Activated CD4-positive, alpha-beta T cell treated with anti-CD3 and anti-CD28 coated beads, Interleukin-2, Interleukin-4, amounts not matched to agents 100 ng/mL and 50 ng/mL, durations not matched to agents 16 hours and 8 hours (primary cell): ENCODE results near the gene PHLPP1.
A peak's percentile ranks its signal among the peaks of the same experiment; 100 is the strongest.

Experiments used
- DNase-seq: peaks from one replicate; pipeline ENCODE4 v3.0.0-alpha.2; 2020; ENCODE audit warnings: low spot score

The PHLPP1 gene

DNA sequence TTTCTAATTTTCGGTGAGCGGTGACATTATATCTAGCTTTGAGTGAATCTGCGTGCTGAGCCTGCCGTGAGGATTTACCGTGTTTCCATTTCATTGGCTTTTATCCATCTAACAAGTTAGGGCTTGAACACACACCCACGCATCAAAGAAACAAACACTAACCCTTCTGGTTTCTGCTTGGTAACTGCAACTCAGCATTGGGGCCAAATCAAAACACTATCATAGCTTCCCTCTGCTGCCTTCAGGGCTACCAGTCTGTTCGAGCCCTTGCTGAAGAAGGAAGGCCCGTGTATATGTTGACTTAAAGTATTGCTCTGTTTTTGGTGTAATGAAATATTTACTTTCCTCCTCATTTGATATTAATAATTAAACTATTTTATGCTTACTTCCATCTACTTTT lies 227.2 kb downstream of the PHLPP1 start:
- no peak for DNase-seq

DNA sequence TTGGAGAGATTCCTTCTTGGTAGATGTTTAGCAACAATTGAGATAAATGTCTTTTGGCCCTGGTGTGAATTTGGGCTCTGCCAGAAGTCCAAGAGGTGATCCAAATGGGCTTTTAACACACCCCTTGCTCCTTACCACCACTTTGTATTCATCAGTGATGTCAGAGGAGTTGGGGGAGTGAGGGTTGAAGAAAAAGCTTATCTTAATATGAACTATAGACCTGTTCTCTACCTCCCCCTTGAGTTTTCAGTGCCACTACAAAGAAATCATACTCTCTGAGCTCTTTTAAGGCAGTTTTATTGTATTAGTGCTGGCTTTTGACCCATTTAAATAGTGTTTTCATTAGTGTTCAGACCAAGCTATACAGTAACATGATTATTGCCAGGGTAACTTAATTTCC lies 229.1 kb downstream of the PHLPP1 start:
- DNase-seq: no peak

DNA sequence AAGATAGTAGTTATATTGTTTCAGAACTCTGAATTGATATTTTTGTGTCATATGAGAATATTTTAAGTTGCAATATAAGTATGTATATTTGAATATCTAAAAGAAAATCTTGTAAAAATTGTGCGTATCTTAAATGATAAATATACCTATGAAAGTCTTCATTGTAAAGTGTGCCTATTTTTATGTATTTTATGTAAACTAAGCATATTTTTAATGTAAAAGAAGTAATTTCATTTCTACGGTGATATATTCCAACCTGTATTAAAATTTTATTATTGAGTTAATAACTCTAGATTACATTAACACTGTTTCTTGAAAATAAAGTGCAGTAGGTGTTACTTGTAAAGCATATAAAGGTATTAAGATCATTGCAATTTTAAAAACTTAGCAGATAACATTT lies 233.4 kb downstream of the PHLPP1 start:
- DNase-seq: no peak

DNA sequence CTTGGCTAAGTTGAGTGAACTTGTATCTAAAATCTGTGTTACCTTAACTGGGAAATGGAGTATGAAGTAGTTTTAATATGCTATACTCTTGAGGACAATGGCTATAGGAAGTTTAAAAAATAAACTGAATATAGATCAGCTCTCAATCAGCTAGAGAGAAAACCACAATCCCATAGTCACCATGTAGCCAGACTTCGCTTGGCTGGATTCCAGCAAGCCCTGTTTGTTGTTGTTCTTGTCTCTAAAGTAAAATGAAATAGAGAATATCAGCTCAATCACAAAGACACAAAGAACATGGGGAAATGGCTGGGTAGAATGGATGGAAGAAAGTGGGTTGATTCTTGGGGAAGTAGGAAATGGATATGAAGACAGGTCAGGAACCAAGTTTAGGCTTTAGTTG lies 234.9 kb downstream of the PHLPP1 start:
- DNase-seq: no peak

DNA sequence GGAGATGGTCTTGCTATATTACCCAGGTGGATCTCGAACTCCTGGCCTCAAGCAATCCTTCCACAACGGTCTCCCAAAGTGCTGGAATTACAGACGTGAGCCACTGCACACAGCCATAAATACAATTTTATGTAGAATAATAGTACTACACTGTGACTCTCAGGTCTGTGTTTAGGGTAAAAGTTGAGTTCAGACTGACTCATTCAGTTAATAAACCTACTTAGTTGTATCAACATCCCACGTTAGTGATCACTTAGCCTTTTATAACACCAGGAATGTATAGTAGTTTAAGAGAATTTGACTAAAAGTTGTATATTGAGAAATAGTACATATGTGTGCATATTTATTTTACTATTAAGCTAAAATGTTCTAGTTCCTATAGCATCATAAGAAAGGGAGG lies 237.5 kb downstream of the PHLPP1 start:
- no peak for DNase-seq

DNA sequence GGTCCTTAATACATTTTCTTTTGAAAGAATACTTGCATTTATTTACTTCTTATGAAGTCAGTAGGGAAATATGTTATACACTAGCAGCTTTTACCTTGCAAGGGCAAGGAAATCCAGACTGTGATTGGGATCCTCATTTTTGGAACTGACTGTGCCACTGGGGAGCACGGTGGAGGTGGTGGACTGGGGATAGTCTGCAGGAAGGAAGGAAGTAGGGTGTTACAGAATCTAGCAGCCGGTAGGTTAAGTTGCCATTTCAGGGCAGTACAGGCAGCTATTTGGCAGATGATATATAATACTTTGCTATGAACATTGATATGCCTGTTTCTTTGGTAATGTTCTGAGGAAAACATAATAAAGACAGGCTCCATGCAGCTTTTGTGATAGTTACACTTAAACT lies 238.3 kb downstream of the PHLPP1 start:
- no peak for DNase-seq

DNA sequence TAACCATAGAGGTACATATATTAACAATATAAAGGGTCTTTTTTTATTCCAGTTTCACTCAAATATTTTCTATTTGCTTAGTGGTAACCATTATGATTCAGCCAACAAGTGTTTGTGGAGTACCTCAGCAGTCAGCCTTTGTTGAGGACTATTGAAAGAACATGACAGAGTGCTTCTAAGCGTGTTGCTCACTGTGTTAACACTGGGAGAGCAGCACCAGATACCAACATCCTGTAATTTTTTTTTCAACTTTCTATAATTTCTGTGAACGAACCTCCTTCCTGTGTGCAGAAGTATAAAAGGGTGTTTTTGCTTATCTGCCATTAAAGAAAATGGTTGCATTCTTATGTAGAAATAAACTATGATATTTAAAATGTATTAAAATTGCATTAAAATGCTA lies 239.0 kb downstream of the PHLPP1 start:
- DNase-seq: no peak

DNA sequence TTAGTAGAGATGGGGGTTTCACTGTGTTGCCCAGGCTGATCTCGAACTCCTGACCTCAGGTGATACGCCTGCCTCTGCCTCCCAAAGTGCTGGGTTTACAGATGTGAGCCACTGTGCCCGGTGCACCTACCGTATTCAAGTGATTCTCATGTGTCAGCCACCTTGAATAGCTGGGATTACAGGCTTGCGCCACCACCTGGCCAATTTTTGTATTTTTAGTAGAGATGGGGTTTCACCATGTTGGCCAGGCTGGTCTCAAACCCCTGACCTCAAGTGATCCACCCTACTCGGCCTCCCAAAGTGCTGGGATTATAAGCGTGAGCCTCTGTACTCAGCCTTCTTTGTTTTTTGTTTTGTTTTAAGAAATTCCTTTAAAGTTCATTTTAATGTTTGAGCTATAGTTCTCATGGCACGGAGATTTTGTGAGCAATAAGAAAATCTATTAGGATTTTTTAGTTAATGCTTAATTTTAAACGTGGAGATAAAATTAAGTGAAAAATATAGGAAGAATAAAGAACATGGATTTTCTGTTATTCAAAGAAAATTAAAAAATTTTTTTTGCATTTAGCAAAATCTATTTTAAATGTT lies 242.6 kb downstream of the PHLPP1 start:
- peak; percentile 60 for DNase-seq

DNA sequence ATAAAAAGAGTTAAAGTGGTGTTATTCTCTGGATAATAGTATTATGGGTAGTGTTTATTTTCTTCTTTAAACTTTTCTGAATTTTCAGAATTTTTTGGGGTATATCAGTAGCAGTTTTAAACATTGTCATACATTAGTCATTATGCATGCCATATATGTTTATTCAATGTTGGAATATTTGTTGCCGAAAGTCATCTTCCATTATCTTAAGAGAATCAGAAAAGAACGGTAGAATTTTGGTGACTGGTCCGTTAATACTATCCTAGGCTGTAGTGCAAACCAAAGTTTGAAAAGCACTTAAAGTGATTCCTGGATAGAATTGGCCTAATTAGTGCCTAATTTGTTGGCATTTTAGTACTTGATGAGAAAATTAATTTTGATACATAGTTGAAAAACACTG lies 244.1 kb downstream of the PHLPP1 start:
- no peak for DNase-seq

DNA sequence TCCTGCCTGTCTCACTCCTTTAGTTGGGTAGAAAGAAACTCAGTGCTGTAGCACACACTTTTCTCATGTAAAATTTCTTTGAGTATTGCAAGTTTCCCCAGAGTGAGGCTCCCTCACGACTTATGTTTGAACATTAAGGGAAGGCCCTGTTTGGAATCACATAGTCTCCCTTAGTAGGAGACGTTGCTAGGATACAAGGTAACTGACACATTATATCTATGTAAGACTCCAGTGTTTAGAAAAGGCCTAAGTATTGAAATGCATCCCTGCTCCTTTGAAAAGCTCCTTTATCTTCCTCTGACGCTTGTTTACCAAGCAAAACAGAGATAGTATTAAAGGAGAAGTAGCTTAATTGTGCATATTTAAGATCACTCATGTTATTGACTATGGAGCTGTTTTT lies 248.2 kb downstream of the PHLPP1 start:
- DNase-seq: no peak

DNA sequence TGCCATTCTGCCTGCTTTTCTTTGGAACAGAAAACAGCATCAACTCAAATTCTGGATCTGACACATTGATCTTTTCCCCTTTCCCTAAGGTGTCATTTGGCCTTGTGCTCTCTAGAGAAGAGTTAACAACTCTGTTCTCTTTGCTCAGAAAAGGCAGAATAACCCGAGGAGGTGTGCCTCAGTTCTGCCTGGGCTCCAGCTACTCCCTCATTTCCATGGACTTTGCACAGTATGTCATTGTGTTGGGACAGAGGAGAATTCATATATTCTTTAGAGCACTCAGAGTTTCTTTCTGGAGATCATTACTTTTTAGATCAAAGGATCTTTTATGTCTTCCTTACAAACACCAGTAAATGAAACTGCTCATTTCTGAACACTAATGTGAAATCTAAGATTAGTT lies 249.1 kb downstream of the PHLPP1 start:
- no peak for DNase-seq

DNA sequence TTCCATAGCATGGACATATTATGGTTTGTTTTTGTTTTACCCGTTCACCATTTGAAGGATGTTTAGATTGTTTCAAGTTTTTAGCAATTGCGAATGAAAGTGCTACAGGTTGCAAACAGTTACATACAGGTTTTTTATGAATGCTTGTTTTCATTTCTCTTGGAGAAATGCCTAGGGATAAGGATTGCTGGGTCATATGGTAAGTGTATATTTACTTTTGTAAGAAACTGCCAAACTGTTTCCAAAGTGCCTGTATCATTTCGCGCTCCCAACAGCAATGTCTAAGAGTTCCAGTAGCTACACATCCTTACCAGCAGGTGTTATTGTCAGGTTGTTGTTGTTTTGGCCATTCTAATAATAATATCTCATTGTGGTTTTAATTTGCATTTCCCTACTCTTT lies 251.7 kb downstream of the PHLPP1 start:
- DNase-seq: no peak

DNA sequence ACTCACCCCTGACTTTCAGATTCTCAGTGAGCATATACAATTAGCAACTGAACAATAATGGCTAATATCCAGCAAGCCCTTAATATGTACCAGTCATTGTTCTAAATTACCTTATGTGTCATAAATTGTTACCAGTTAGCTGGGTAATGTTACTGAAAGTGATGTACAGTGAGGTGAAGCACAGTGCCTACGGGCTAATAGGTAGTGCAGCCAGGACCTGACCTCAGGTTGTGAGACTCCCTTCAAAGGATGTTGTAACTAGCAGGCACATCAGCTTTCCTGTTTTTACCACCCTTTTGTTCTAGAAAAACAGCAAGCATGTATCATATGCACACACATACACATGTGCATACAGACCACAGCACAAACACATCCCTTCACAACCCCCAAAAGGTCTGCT lies 258.3 kb downstream of the PHLPP1 start:
- DNase-seq: no peak

DNA sequence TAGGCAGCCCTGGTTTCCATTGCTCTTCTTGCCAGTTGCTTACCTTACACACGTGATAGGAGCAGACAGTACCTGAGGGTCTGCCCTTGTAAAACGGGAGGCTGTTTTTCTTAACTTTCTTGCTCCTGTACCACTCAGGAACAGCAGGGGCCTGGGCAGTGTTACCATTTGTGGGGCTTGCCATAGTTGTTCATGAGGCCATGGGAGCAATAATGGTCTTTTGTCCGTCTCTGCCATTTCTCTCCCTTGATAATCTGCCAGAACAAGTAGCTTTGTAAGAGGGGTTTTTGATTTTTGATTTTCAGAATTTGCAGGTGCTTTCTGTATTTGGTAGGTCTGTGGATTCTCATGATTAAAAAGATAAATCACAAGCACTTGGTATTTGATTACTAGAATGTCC lies 259.0 kb downstream of the PHLPP1 start:
- no peak for DNase-seq

DNA sequence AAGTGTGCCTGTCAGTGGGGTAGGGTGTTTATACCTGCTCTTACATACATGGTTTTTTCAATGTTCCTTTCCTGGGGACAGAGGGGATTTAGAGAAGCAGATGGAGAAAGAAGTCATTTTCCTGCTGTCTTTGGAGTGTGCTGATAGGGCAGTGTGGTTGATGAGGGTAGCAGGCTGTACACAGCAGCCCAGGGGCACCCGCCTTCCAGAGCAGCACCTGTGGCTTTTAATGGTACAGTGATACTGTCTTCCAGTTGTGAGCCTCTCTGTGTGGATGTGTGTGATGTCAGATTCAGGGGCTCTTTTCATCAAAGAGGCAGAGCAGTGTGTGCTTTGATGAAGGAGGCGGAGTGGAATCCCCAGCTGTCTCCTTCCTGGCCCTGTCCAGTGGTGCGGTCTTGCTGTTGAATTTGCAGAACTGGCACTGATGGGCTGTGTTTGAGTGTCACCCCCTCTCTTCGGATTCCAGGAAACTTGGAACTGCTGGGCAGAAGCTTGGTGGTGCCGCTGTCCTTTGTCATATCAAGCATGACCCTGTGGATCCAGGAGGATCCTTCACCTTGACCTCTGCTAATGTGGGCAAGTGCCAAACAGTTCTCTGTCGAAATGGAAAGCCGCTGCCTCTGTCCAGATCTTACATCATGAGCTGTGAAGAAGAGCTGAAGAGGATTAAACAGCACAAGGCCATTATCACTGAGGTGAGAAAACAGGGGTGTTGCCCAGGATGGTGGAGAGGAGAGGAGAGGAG lies 259.8 kb downstream of the PHLPP1 start:
- no peak for DNase-seq

DNA sequence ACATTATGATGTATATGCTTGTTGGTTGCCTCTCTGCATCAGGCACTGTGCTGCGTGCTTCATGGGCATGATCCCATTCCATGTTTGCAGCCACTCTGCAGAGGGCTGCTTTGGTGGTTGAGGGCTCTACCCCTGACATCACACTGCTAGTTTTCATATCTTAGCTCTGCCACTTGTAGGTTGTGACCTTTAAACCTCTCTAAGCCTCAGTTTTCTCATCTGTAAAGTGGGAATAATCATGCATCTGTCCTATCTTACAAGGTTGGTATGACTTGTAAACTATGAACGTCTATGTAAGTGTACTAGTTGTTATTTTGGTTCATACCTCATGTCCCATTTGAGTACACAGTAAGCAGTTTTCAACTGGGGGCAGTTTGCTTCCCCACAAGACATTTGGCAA lies 260.4 kb downstream of the PHLPP1 start:
- no peak for DNase-seq

DNA sequence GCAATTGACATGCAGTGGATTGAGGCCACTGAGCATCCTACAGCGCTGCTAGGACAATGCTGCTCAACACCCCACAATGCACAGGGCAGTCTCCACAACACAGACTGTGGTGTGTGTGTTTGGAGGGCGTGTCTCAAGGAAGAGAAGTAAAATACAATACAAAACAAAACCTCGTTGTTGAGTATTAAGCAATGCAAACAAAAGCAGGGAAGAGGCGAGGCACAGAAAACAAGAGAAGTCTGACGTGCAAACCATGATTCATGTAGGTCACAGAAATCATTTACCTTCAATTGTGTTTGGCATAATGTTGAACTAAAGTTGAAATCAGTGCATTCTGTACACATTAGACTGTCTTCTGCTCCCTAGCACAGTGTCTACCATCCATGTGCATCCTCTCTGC lies 260.9 kb downstream of the PHLPP1 start:
- DNase-seq: no peak

DNA sequence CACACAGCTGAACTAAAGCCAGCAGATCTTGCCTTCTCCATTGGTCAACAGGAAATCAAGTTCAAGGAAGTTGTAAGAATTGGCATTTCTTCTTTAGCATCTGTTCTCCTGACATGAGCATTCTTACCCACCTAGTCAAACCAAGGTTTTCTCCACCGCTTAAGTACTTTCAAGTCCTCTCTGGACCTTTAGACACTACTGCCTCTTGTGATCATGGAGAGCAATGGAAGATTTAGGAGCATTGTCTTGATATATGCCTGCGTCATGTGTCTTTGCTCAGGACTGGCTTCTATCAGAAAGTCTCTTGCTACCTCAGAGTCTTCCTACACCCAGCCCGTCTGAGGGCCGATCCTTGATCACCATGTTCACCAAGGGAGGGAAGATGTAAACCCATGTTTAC lies 262.2 kb downstream of the PHLPP1 start:
- no peak for DNase-seq

DNA sequence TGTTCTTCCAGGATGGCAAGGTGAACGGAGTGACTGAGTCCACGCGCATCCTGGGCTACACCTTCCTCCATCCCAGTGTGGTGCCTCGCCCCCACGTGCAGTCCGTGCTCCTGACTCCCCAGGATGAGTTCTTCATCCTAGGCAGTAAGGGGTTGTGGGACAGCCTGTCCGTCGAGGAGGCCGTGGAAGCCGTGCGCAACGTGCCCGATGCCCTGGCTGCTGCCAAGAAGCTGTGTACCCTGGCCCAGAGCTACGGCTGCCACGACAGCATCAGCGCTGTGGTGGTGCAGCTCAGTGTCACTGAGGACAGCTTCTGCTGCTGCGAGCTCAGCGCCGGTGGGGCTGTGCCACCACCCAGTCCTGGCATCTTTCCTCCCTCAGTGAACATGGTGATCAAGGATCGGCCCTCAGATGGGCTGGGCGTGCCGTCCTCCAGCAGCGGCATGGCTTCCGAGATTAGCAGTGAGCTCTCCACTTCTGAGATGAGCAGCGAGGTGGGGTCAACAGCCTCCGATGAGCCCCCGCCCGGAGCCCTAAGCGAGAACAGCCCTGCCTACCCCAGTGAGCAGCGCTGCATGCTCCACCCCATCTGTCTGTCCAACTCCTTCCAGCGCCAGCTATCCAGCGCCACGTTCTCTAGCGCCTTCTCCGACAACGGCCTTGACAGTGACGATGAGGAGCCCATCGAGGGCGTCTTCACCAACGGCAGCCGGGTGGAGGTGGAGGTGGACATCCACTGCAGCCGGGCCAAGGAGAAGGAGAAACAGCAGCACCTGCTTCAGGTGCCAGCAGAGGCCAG lies 263.1 kb downstream of the PHLPP1 start:
- no peak for DNase-seq

DNA sequence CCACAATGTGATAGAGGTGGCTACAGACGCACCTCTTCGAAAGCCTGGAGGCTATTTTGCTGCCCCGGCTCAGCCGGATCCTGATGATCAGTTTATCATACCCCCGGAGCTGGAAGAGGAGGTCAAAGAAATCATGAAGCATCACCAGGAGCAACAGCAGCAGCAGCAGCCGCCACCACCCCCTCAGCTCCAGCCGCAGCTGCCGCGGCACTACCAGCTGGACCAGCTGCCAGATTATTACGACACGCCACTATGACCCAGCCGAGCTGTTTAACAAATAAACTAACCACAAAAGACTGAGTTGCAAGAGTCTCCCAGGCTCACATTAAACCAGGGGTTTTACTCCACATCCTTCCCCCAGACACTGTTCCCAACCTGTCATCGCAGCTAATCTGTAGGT lies 263.8 kb downstream of the PHLPP1 start:
- no peak for DNase-seq

DNA sequence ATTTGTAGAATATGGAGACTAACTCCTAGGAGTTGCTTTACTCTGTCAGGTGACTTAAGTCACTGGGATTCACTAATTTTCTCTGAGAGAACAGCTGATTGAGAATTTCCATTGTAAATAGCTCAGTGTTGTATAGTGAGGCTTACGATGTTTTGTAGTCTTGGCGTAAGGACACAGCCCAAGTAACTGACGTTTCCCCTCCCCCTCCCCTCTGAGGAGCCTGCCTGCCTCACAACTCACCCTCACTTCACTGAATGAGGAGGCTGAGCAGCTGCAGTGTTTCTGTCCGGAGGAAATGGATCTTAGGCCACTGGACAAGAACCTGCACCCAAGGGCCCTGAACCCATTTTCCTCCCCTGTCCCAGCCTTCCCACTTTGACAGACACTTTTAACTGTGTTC lies 264.6 kb downstream of the PHLPP1 start:
- no peak for DNase-seq

DNA sequence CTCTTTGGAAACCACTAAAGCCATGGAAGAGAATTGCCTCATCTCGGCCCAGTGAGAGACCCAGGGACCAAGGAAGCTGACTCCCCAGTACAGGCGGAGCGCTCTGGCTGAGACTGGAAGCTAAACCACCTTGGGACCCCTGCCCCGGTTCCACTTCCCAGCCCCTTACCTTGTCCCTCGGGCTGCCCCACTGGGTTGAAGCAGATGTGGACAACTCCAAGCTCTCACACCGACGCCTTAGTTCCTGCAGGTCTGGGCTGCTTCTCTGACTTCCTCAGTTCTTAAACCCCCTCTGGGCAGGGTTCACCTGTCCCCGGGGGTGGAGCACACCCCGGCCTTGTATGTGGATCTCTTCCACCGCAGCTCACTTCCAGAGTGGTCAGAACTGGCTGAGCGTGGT lies 266.2 kb downstream of the PHLPP1 start:
- DNase-seq: no peak

DNA sequence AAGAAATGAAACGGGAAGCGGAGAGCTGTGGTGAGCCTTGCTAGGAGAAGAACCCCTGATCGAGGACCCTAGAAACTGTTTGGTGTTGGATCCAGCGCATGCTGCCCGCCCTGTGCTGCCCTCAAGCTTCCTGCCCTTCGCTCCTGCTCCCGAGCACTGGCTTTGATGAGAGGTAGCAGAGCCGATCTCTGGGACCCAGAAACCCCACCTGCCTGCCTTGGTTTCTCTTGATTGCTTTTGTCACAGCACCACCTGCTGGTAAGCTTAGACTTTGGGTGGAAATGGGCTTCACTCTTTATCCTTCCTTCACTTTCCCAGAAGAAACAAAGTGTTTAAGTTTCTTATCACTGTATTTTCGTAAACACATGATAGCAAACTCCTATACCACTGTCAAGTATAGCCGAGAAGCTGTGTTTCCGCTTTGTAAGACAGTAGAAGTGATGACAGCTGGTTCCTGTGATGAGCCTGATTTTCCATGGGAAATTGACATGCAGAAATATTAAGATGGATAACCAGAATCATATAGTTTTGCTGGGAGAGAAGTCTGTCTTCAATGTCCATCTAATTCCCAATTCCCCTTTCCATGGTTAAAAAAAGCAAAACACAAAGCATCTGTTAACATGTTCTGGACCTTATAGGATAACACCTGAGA lies 267.4 kb downstream of the PHLPP1 start:
- DNase-seq: peak; percentile 73
